GM21529 (cell line): Measurements from ENCODE around the gene WDR72.

Experiments
- ATAC-seq: cut with Tn5 transposase; IDR thresholded peaks from one replicate; pipeline ENCODE4 v1.9.1; 2021; ENCODE audit not compliant: unreplicated experiment

WDR72 gene

DNA sequence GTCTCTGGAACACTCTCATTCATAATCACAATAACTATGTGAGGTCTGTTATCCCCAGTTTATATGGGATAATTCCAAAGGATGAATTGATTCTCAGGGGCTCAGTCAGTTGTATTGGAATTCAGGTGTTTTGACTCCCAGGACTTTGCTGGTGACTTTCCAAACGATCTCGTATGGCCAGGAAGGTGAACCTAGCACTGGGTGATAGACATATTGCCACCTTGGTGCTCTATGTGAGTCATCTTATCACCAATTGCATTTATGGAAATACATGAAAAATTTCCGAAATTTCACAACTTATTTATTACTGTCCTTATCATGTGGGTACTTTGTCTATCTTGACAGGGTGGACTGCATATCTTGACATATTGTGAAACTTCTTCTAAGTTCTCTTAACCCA, 287.3 kb downstream of the WDR72 start:
- no peak for ATAC-seq

- no peak for ATAC-seq
Measured at GRCh38 chr15:53470743-53471142, 288.7 kb downstream of the WDR72 start.

GRCh38 chr15:53469422-53469821, 290.0 kb downstream of the WDR72 start:
- no peak for ATAC-seq
